Activated CD4-positive, alpha-beta T cell treated with anti-CD3 and anti-CD28 coated beads for 36 hours (primary cell): ENCODE results near the gene RPL3. TPM values are rescaled to one million over a fixed set of nuclear protein-coding genes. Genes with fewer than 3 reads are reported as not detected.
A peak's percentile ranks its signal among the peaks of the same experiment; 100 is the strongest.

Experiments
- ATAC-seq: fragments of 200-7000 bp; cut with Tn5 transposase; one replicate; pipeline ENCODE4 v1.10.0; 2021; ENCODE audit warnings: mild to moderate bottlenecking, moderate library complexity
- CTCF ChIA-PET: fragments of 350-600 bp; sonication (Branson Sonifier 250); formaldehyde crosslinking; loops from one replicate; lab custom pipeline; 2021; ENCODE audit warnings: antibody characterized with exemption; lab: Charles Lee
- POLR2A ChIA-PET: fragments of 350-600 bp; sonication (Branson Sonifier 250); formaldehyde crosslinking; loops from one replicate; lab custom pipeline; 2021; ENCODE audit warnings: antibody characterized with exemption, inconsistent platforms; lab: Charles Lee
- DNase-seq: peaks from one replicate; pipeline ENCODE4 v3.0.0-alpha.2; 2020
- H3K27ac Mint-ChIP-seq: one replicate; pipeline ENCODE4 v1.8.0; 2021; ENCODE audit warnings: mixed read lengths
- H3K27me3 Mint-ChIP-seq: one replicate; pipeline ENCODE4 v1.8.0; 2021; ENCODE audit warnings: mixed read lengths
- H3K36me3 Mint-ChIP-seq: one replicate; pipeline ENCODE4 v1.8.0; 2021; ENCODE audit warnings: low read depth, mixed read lengths
- H3K4me1 Mint-ChIP-seq: one replicate; pipeline ENCODE4 v1.8.0; 2021; ENCODE audit warnings: mixed read lengths
- H3K4me3 Mint-ChIP-seq: one replicate; pipeline ENCODE4 v1.8.0; 2021; ENCODE audit warnings: mild to moderate bottlenecking, moderate library complexity, mixed read lengths
- H3K9me3 Mint-ChIP-seq: one replicate; pipeline ENCODE4 v1.8.0; 2021; ENCODE audit warnings: low read depth, mixed read lengths
- intact Hi-C, 2 experiments: fragments of 100-400 bp; cut with DNase I in 1 of 2; cut with micrococcal nuclease in 1 of 2; formaldehyde crosslinking; loops; one replicate each; pipeline versions ENCODE4 v1.14.2 to v1.15.1; 2022 to 2024; cut with DNase I, micrococcal nuclease
- total RNA-seq, 2 experiments: library from RNA; stranded (reverse); gene quantifications; one replicate each; pipeline ENCODE4 v1.2.3, GENCODE V29; 2021

The RPL3 gene
- total RNA-seq, 2 experiments from 2014 or later = 2,519 to 3,155 TPM

DNA sequence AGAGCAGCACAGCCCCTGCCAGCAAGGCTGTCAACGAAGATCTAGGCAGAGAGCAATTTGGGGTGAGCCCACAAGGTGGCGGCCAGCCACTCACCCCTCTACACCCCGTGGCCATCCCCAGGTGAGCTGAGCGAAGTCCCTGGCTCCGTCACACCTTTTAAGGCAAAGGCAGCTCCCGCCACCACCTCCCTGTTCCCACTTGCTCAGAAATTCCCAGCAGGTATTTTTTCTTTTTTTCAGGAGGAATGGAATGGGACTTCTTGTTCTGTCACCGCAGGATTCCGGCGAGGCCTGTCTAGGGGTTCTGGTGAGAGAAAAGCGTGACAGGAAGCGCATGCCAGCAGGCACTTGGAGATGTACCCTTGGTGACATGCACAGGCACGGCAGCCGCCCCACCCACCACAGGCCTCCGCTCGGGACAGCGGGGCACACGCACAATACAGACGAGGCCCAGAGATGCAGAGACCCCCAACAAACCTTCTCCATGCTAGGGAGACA, 10.0 kb downstream of the RPL3 start:
- Mint-ChIP-seq H3K27me3 (no peaks in the 10 kb centered on the region), H3K36me3 (peaks cover 28% of the 10 kb centered on the region), H3K4me3 (no peak overlapping the region), H3K4me1 (peaks cover 6% of the 10 kb centered on the region), H3K9me3 (no peaks in the 10 kb centered on the region), H3K27ac (no peak overlapping the region)
- ChIA-PET CTCF (interaction anchor here (0.6 to 4.6 kb wide), 7 partner anchors 9 to 1212 kb away, joined by 3 to 70 read pairs (median 3); no protein-coding TSS in a partner anchor), POLR2A (interaction anchor here (0.8 to 3.2 kb wide), 2 partner anchors 10 to 220 kb away, joined by 3 to 27 read pairs; partner anchors contain the start of gene RPL3)
- DNase-seq (peak; percentile 36), ATAC-seq (no peak)
- intact Hi-C loops = no loop called here

DNA sequence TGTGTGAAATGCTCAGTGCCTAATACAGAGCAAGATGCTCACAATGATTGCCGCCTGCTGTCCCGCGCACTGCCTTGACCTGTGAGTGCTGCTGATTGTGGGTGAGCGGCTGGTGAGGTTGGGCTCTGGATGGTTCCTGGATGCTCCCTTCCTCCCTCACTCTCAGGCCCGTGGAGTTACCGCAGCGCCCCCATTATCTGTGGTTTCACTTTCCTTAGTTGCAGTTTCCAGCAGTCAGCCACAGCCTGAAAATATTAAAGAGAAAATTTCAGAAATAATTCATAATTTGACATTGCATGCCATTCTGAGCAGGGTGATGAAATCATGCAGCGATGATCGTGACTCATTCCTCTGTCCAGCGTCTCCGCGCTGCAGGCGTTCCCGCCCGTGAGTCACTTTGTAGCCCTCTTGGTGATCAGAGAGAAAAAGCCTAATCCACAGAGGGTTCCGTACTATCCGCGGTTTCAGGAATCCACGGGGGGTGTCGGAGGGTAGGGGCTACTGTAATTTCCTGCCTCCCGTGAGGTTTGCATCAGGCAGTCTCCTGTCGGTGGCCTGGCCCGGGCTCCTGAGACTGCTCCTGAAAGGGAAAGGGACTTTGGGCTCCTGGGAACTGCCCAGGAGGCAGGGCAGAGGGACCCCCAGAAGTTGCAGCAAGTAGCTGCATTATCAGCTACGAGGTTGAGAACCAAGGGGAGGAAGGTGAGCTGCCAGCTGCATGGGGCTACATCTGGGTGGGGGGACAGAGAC, 10.6 kb downstream of the RPL3 start:
- Mint-ChIP-seq H3K27me3 (no peaks in the 10 kb centered on the region), H3K27ac (no peak overlapping the region), H3K4me1 (peaks cover 5% of the 10 kb centered on the region), H3K9me3 (no peaks in the 10 kb centered on the region), H3K36me3 (peaks cover 21% of the 10 kb centered on the region), H3K4me3 (no peak overlapping the region)
- ChIA-PET POLR2A (interaction anchor here (0.8 to 3.2 kb wide), 2 partner anchors 10 to 220 kb away, joined by 3 to 27 read pairs; partner anchors contain the start of gene RPL3), CTCF (interaction anchor here (0.5 to 4.6 kb wide), 7 partner anchors 55 to 1212 kb away, joined by 3 to 70 read pairs (median 4); no protein-coding TSS in a partner anchor)
- ATAC-seq = no peak
- no peak for DNase-seq
- intact Hi-C loops = no loop called here

DNA sequence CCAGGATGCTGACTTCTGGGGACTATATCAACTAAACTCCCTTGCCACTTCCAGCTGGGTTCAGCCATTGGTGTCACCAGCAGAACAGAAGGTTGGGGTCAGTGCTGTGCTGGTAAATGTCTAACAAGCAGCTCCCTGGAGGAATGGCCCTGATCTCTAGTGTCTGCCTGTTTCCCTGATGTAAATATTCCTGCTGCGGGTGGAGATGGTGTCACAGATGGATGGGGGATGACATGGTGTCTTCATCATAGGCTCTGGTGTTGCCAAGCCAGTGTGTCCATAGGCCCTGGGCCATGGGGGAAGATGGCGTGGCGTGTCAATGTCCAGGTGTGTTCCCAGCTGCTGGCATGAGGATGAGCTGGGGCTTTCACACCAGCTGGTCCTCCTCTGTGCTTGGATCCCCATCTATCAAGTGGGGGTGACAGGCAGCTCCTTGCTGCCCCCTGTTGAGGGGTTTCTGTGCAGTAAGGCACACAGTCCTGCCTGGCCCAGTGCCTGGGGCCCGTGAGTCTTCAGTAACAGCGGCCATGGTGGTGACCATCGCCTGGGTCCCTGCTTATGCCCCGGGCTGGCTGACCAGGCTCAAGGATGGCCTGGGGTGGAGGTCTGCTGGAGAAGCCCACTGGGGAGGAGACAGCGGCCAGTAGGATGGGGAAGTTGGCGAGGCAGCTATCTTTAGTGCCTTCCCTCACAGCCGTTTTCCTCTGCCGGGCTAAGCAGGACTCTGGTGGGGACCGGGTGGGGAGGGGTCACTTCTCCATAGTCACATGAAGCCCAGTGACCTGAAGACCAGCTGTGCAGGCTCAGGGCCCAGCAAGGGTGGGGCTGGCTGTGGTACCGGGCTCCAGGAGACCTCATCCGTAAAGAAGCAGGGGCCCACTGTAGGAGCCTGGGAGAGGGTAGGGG, 12.7 kb downstream of the RPL3 start:
- Mint-ChIP-seq H3K27me3 (no peaks in the 10 kb centered on the region), H3K4me3 (no peak overlapping the region), H3K9me3 (no peaks in the 10 kb centered on the region), H3K27ac (no peak overlapping the region), H3K4me1 (peaks cover 2% of the 10 kb centered on the region), H3K36me3 (peaks cover 4% of the 10 kb centered on the region)
- peak; percentile 60 for ATAC-seq
- POLR2A ChIA-PET = interaction anchor here (0.6 to 2.0 kb wide), 4 partner anchors 10 to 92 kb away, joined by 3 to 6 read pairs (median 4); no protein-coding TSS in a partner anchor
- intact Hi-C loops = loop anchor here (1.0 to 2.0 kb wide), 2 partner anchors 135 to 300 kb away; no protein-coding TSS in a partner anchor
- peak; percentile 79 for DNase-seq
- CTCF ChIA-PET = interaction anchor here (0.7 to 5.5 kb wide), 14 partner anchors 8 to 333 kb away, joined by 3 to 54 read pairs (median 4); partner anchors contain the start of gene RPL3

DNA sequence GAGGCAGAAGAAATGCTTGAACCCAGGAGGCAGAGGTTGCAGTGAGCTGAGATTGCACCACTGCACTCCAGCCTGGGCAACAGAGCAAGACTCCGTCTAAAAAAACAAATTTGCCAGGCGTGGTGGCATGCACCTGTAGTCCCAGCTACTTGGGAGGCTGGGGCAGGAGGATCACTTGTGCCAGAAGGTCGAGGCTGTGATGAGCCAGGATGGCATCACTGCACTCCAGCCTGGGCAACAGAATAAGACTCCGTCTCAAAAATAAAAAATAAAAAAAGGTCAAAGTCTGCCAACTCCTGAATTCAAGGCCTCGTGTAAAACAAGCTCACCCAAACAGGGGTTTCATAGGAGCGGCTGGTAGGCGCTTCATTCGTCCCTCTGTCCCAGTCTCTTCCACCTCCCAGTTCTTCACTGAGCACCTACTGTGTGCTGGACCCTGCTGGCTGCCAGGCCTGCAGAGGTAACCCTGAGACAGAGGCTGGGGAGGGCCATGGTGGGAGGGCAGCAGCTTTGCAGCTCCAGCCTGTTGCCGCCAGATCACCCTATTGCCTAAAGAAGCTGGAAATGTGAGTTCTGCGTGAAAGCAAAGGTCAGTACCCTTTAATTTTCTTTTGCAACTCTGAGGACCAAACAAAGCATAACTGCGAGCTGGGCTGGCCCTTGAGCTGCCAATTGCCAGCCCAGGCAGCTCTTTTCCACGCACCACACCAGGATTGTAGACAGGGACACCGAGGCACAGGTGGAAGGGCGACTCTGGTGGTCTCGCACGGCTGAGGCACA, 15.3 kb downstream of the RPL3 start:
- ChIA-PET CTCF (interaction anchor here (0.7 to 5.5 kb wide), 5 partner anchors 12 to 135 kb away, joined by 3 to 54 read pairs (median 4); no protein-coding TSS in a partner anchor), POLR2A (no interaction called here)
- peaks cover 3% of the 10 kb centered on the region for H3K4me1 Mint-ChIP-seq
- intact Hi-C loops = no loop called here
- no peaks in the 10 kb centered on the region for H3K36me3 Mint-ChIP-seq
- DNase-seq = no peak
- no peak overlapping the region for H3K4me3 Mint-ChIP-seq
- ATAC-seq = no peak
- peaks cover 15% of the 10 kb centered on the region for H3K27me3 Mint-ChIP-seq
- no peak overlapping the region for H3K27ac Mint-ChIP-seq
- no peaks in the 10 kb centered on the region for H3K9me3 Mint-ChIP-seq

DNA sequence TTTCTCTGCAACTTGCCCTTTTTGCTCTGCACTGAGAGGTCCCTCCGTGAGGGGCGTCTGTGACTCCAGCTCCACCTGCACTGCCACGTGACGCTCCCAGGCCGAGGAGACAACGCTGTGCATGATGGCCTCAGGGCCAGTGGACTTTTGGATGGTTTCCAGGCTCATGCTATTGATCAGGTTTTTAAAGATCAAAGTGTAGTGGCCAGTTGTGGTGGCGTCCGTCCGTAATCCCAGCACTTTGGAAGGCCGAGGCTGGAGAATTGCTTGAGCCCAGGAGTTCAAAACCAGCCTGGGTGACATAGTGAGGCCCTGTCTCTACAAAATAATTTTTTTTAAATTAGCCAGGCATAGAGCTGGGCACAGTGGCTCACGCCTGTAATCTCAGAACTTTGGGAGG, 16.1 kb downstream of the RPL3 start:
- no peaks in the 10 kb centered on the region for H3K9me3 Mint-ChIP-seq
- CTCF ChIA-PET = interaction anchor here (1.0 to 5.5 kb wide), 3 partner anchors 12 to 134 kb away, joined by 3 to 54 read pairs (median 3); no protein-coding TSS in a partner anchor
- POLR2A ChIA-PET = no interaction called here
- ATAC-seq (no peak), DNase-seq (no peak)
- no peak overlapping the region for H3K4me3 Mint-ChIP-seq
- peaks cover 15% of the 10 kb centered on the region for H3K27me3 Mint-ChIP-seq
- H3K27ac Mint-ChIP-seq = no peak overlapping the region
- no peaks in the 10 kb centered on the region for H3K36me3 Mint-ChIP-seq
- peaks cover 3% of the 10 kb centered on the region for H3K4me1 Mint-ChIP-seq
- intact Hi-C loops = no loop called here

DNA sequence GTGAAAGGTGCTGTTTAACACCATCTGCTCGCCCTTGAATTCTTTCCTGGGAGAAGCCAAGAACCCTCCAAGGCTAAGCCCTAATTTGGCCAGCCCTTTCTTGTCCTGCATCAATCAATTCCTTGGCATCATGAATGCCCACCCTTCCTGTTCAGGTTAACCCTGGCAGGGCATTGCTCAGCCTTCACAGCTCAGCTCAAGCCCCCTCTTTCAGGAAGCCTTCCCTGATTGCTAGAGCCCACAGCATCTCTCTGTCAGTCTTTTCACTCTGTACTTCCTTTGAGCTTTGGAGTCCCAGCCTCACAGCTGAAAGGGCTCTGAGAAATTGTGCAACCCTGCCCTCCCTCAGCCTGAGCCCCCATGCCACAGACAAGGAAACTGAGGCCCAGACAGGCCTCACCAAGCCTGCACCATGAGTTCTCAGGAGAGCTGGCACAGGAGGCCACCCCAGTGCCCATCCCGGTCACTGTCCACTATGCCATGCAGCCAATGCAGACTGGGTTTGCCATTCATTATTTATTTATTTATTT, 16.9 kb downstream of the RPL3 start:
- POLR2A ChIA-PET = no interaction called here
- no peak overlapping the region for H3K27ac Mint-ChIP-seq
- H3K36me3 Mint-ChIP-seq = no peaks in the 10 kb centered on the region
- H3K4me3 Mint-ChIP-seq = no peak overlapping the region
- H3K9me3 Mint-ChIP-seq = no peaks in the 10 kb centered on the region
- DNase-seq = no peak
- CTCF ChIA-PET = interaction anchor here (0.7 to 5.5 kb wide), 3 partner anchors 131 to 221 kb away, joined by 3 to 54 read pairs (median 3); no protein-coding TSS in a partner anchor
- no peak for ATAC-seq
- intact Hi-C loops = no loop called here
- peaks cover 18% of the 10 kb centered on the region for H3K27me3 Mint-ChIP-seq
- peaks cover 3% of the 10 kb centered on the region for H3K4me1 Mint-ChIP-seq

DNA sequence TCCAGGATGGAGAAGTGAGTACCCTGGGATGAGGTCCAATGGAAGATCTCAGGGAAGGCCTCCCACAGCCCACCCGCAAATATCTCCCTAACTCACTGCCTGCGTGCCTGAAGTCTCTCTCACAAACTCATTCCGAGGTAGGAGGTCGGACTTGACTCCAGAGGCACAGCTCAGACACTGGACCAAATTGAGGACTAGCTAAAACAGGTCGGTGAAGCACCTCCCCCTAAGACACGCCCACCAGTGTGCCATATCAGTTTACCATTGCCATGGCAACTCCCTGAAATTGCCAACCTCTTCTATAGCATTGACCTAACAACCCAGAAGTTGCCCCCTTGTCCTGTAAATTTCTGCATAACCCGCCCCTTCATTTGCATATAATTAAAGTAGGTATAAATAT, 17.5 kb downstream of the RPL3 start:
- CTCF ChIA-PET = interaction anchor here (0.6 to 1.2 kb wide), 3 partner anchors 131 to 327 kb away, joined by 3 read pairs; no protein-coding TSS in a partner anchor
- DNase-seq (no peak), ATAC-seq (no peak)
- peaks cover 3% of the 10 kb centered on the region for H3K4me1 Mint-ChIP-seq
- peaks cover 18% of the 10 kb centered on the region for H3K27me3 Mint-ChIP-seq
- POLR2A ChIA-PET = no interaction called here
- intact Hi-C loops = no loop called here
- H3K4me3 Mint-ChIP-seq = no peak overlapping the region
- no peaks in the 10 kb centered on the region for H3K9me3 Mint-ChIP-seq
- no peak overlapping the region for H3K27ac Mint-ChIP-seq
- no peaks in the 10 kb centered on the region for H3K36me3 Mint-ChIP-seq

DNA sequence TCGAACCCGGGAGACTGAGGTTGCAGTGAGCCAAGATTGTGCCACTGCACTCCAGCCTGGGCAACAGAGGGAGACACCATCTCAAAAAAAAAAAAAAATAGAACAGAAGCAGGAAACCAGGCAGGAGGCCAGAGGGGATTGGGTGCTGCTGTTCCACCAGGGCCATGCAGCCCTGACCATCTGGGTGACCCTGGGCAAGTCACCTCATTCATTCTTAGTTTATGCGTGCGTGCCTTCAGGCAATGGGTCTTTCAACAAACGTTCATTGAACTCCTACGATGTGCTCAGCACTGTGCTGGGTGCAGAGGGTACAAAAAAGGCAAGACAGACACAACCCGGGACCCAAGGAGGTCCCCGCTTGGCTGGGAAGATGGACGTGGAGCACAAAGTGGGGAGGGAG, 18.3 kb downstream of the RPL3 start:
- ChIA-PET POLR2A (no interaction called here), CTCF (interaction anchor here (0.8 kb wide), 1 partner anchor 9 kb away, joined by 3 read pairs; no protein-coding TSS in a partner anchor)
- Mint-ChIP-seq H3K4me1 (peaks cover 3% of the 10 kb centered on the region), H3K36me3 (no peaks in the 10 kb centered on the region), H3K9me3 (no peaks in the 10 kb centered on the region), H3K27ac (no peak overlapping the region), H3K27me3 (peaks cover 18% of the 10 kb centered on the region), H3K4me3 (no peak overlapping the region)
- DNase-seq (no peak), ATAC-seq (no peak)
- intact Hi-C loops = no loop called here

DNA sequence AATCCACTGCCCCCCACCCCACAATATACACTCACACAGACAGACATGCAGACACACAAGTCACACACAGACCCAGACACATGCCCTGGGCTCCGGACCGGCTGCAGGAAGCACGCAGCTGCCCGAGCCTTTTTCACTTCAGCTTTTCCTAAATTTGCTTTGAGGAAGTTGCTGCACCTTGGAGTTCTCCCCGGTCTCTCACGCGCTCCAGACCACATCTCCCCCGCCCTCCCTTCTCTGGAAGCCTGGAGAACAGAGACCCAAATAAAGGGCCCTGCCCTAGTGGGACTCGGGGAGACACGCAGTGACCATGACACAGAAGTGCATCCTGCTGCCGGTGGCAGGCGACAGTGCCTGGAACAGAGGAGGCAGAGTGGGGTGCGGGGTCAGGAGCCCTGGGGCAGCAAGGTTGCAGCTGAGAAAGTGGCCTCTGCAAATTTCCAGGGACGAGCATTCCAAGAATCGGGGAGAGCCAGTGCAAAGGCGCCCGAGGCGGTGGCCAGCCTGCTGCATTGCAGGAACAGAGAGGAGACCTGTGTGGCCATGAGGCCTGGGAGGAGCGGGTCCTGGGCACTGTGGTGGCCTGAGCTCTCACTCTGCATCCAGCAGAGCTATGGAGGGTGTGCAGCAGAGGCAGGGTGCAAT, 19.1 kb downstream of the RPL3 start:
- ATAC-seq (no peak), DNase-seq (no peak)
- Mint-ChIP-seq H3K4me3 (no peak overlapping the region), H3K27me3 (peaks cover 18% of the 10 kb centered on the region), H3K9me3 (no peaks in the 10 kb centered on the region), H3K27ac (no peak overlapping the region), H3K4me1 (peaks cover 3% of the 10 kb centered on the region), H3K36me3 (no peaks in the 10 kb centered on the region)
- intact Hi-C loops = no loop called here
- ChIA-PET POLR2A (no interaction called here), CTCF (interaction anchor here (0.7 to 1.2 kb wide), 3 partner anchors 9 to 129 kb away, joined by 3 read pairs; no protein-coding TSS in a partner anchor)

DNA sequence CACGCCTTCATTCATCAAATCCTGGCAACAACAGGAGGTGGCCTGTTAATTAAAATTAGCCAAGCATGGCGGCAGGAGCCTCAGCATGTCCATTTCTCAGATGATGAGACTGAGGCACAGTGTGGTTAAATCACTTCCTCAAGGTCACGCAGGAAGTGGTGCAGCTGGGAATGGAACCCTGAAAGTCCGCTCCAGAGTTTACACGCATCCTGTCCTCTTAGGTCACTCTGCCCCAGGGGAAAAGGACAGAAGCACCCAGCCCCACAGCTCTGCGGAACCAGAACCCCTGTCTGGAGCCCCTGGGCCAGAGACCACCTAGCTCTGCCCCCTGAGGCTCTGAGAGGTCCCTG, 19.6 kb downstream of the RPL3 start:
- peaks cover 3% of the 10 kb centered on the region for H3K4me1 Mint-ChIP-seq
- CTCF ChIA-PET = interaction anchor here (0.7 to 1.2 kb wide), 2 partner anchors 11 to 129 kb away, joined by 3 read pairs; no protein-coding TSS in a partner anchor
- H3K27ac Mint-ChIP-seq = no peak overlapping the region
- peaks cover 18% of the 10 kb centered on the region for H3K27me3 Mint-ChIP-seq
- no peak for ATAC-seq
- H3K9me3 Mint-ChIP-seq = no peaks in the 10 kb centered on the region
- DNase-seq = no peak
- POLR2A ChIA-PET = no interaction called here
- intact Hi-C loops = no loop called here
- H3K36me3 Mint-ChIP-seq = no peaks in the 10 kb centered on the region
- no peak overlapping the region for H3K4me3 Mint-ChIP-seq
